ENCODE measurements around the gene TBC1D22A. TPM values are rescaled to one million over a fixed set of nuclear protein-coding genes. Genes with fewer than 3 reads are reported as not detected.

TBC1D22A gene
- total and polyA plus RNA-seq, 7 experiments from 2014 or later: 18.6 to 50.1 (median 39.3) TPM

- Histone ChIP-seq H3K9me3 (ENCODE audit: control insufficient read depth in 2 of 3, low read length in 3 of 3) (no peaks in the 10 kb centered on the region), H3K4me1 (ENCODE audit: control insufficient read depth in 2 of 2, insufficient read depth in 2 of 2, low read length in 2 of 2) (no peaks in the 10 kb centered on the region), H3K27ac (ENCODE audit: low read depth, low read length) (no peak overlapping the region), H3K36me3 (ENCODE audit: control insufficient read depth in 2 of 3, insufficient read depth in 3 of 3, low read length in 3 of 3) (peaks cover 0 to 39% (median 0%) of the 10 kb centered on the region in 3 experiments), H3K4me3 (ENCODE audit: low read length) (no peak overlapping the region), H3K27me3 (ENCODE audit: control insufficient read depth in 2 of 2, insufficient read depth in 2 of 2, low read length in 2 of 2) (no peaks in the 10 kb centered on the region)
- Mint-ChIP-seq H3K27ac (peak overlapping the region in 3 of 9 donors; percentile 2 to 39 (median 19)), H3K9me3 (peaks cover 0 to 2% (median 0%) of the 10 kb centered on the region in 11 donors), H3K4me1 (peaks cover 0 to 10% (median 0%) of the 10 kb centered on the region in 7 donors), H3K4me3 (no peak overlapping the region), H3K27me3 (no peaks in the 10 kb centered on the region), H3K36me3 (peaks cover 0 to 35% (median 20%) of the 10 kb centered on the region in 5 donors)
- ChIA-PET CTCF (no interaction called here), POLR2A (no interaction called here)
- intact Hi-C loops (cut with micrococcal nuclease): no loop called here
- ATAC-seq (no peak), DNase-seq (no peak)
Measured at GRCh38 chr22:47110817-47111443, 348.5 kb downstream of the TBC1D22A start.

- no peak for DNase-seq
- intact Hi-C loops (cut with micrococcal nuclease): no loop called here
- H3K27me3 ChIP-seq (ENCODE audit: control insufficient read depth in 2 of 2, insufficient read depth in 2 of 2, low read length in 2 of 2): no peaks in the 10 kb centered on the region
- H3K4me3 Mint-ChIP-seq: no peak overlapping the region
- peaks cover 0 to 10% (median 0%) of the 10 kb centered on the region in 7 donors for H3K4me1 Mint-ChIP-seq
- no peak overlapping the region for H3K4me3 ChIP-seq (ENCODE audit: low read length)
- peaks cover 2 to 35% (median 19%) of the 10 kb centered on the region in 5 donors for H3K36me3 Mint-ChIP-seq
- CTCF ChIA-PET: no interaction called here
- H3K27ac Mint-ChIP-seq: peak overlapping the region in 2 of 9 donors; percentile 2 to 39
- POLR2A ChIA-PET: no interaction called here
- no peaks in the 10 kb centered on the region for H3K27me3 Mint-ChIP-seq
- no peak for ATAC-seq
- H3K9me3 ChIP-seq (ENCODE audit: control insufficient read depth in 2 of 3, low read length in 3 of 3): no peaks in the 10 kb centered on the region
- H3K4me1 ChIP-seq (ENCODE audit: control insufficient read depth in 2 of 2, insufficient read depth in 2 of 2, low read length in 2 of 2): no peaks in the 10 kb centered on the region
- H3K36me3 ChIP-seq (ENCODE audit: control insufficient read depth in 2 of 3, insufficient read depth in 3 of 3, low read length in 3 of 3): peaks cover 0 to 48% (median 0%) of the 10 kb centered on the region in 3 experiments
- H3K27ac ChIP-seq (ENCODE audit: low read depth, low read length): no peak overlapping the region
- peaks cover 0 to 2% (median 0%) of the 10 kb centered on the region in 11 donors for H3K9me3 Mint-ChIP-seq
Measured at GRCh38 chr22:47111626-47112581, 349.5 kb downstream of the TBC1D22A start.

GRCh38 chr22:47112582-47112965 lies 350.1 kb downstream of the TBC1D22A start:
- H3K36me3 ChIP-seq (ENCODE audit: control insufficient read depth in 2 of 3, insufficient read depth in 3 of 3, low read length in 3 of 3): peaks cover 0 to 49% (median 0%) of the 10 kb centered on the region in 3 experiments
- ChIA-PET CTCF (no interaction called here), POLR2A (no interaction called here)
- no peak overlapping the region for H3K27ac ChIP-seq (ENCODE audit: low read depth, low read length)
- H3K4me3 ChIP-seq (ENCODE audit: low read length): no peak overlapping the region
- H3K27me3 ChIP-seq (ENCODE audit: control insufficient read depth in 2 of 2, insufficient read depth in 2 of 2, low read length in 2 of 2): no peaks in the 10 kb centered on the region
- Mint-ChIP-seq H3K4me3 (no peak overlapping the region), H3K27me3 (no peaks in the 10 kb centered on the region), H3K4me1 (peaks cover 0 to 10% (median 0%) of the 10 kb centered on the region in 7 donors), H3K27ac (no peak overlapping the region), H3K9me3 (peaks cover 0 to 2% (median 0%) of the 10 kb centered on the region in 11 donors), H3K36me3 (peaks cover 4 to 30% (median 15%) of the 10 kb centered on the region in 5 donors)
- DNase-seq: no peak
- intact Hi-C loops (cut with micrococcal nuclease): no loop called here
- ATAC-seq: no peak
- H3K4me1 ChIP-seq (ENCODE audit: control insufficient read depth in 2 of 2, insufficient read depth in 2 of 2, low read length in 2 of 2): no peaks in the 10 kb centered on the region
- no peaks in the 10 kb centered on the region for H3K9me3 ChIP-seq (ENCODE audit: control insufficient read depth in 2 of 3, low read length in 3 of 3)

GRCh38 chr22:47112994-47113852 lies 350.8 kb downstream of the TBC1D22A start:
- H3K9me3 Mint-ChIP-seq: peaks cover 0 to 2% (median 0%) of the 10 kb centered on the region in 11 donors
- Histone ChIP-seq H3K27me3 (ENCODE audit: control insufficient read depth in 2 of 2, insufficient read depth in 2 of 2, low read length in 2 of 2) (no peaks in the 10 kb centered on the region), H3K4me1 (ENCODE audit: control insufficient read depth in 2 of 2, insufficient read depth in 2 of 2, low read length in 2 of 2) (no peaks in the 10 kb centered on the region), H3K36me3 (ENCODE audit: control insufficient read depth in 2 of 3, insufficient read depth in 3 of 3, low read length in 3 of 3) (peaks cover 0 to 49% (median 0%) of the 10 kb centered on the region in 3 experiments), H3K27ac (ENCODE audit: low read depth, low read length) (no peak overlapping the region), H3K4me3 (ENCODE audit: low read length) (no peak overlapping the region), H3K9me3 (ENCODE audit: control insufficient read depth in 2 of 3, low read length in 3 of 3) (no peaks in the 10 kb centered on the region)
- peak overlapping the region in 2 of 9 donors; percentile 12 to 42 for H3K27ac Mint-ChIP-seq
- POLR2A ChIA-PET: no interaction called here
- intact Hi-C loops (cut with micrococcal nuclease): no loop called here
- H3K4me1 Mint-ChIP-seq: peaks cover 0 to 10% (median 0%) of the 10 kb centered on the region in 7 donors
- no peak overlapping the region for H3K4me3 Mint-ChIP-seq
- H3K36me3 Mint-ChIP-seq: peaks cover 4 to 28% (median 15%) of the 10 kb centered on the region in 5 donors
- ATAC-seq (no peak), DNase-seq (no peak)
- H3K27me3 Mint-ChIP-seq: no peaks in the 10 kb centered on the region
- CTCF ChIA-PET: no interaction called here

DNA sequence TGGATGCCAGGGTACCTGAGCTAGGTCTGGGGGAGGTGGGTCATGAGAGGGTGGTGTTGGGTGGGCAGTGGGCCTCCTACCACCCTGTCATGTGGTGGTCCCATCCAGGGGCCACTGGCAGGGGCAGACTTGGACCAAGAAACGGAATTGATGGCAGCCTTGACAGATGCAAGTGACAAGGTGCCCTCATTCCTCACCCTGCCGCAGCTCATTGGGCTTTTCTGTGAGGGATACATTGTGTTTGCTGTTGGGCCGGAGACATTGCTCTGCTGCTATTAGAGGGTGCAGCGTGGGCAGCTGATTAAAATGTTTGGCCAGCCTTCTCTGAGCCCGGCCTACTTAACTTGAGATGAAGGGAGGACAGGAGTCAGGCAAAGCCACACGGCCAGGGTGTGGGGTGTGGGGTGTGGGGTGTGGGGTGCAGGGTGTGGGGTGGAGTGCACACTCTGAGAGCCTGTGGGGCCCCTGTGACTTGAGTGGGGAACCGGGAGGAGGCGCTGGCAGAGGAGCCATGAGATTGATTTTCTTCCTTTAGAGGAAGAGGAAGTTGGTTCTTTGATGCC lies 351.5 kb downstream of the TBC1D22A start:
- H3K36me3 Mint-ChIP-seq: peaks cover 4 to 25% (median 15%) of the 10 kb centered on the region in 5 donors
- Histone ChIP-seq H3K36me3 (ENCODE audit: control insufficient read depth in 2 of 3, insufficient read depth in 3 of 3, low read length in 3 of 3) (peaks cover 0 to 49% (median 0%) of the 10 kb centered on the region in 3 experiments), H3K9me3 (ENCODE audit: control insufficient read depth in 2 of 3, low read length in 3 of 3) (no peaks in the 10 kb centered on the region), H3K27me3 (ENCODE audit: control insufficient read depth in 2 of 2, insufficient read depth in 2 of 2, low read length in 2 of 2) (no peaks in the 10 kb centered on the region), H3K4me1 (ENCODE audit: control insufficient read depth in 2 of 2, insufficient read depth in 2 of 2, low read length in 2 of 2) (no peaks in the 10 kb centered on the region), H3K27ac (ENCODE audit: low read depth, low read length) (no peak overlapping the region), H3K4me3 (ENCODE audit: low read length) (no peak overlapping the region)
- no peak for DNase-seq
- H3K4me3 Mint-ChIP-seq: no peak overlapping the region
- peak overlapping the region in 1 of 9 donors; percentile 42 for H3K27ac Mint-ChIP-seq
- intact Hi-C loops (cut with micrococcal nuclease): no loop called here
- ChIA-PET POLR2A (no interaction called here), CTCF (no interaction called here)
- H3K9me3 Mint-ChIP-seq: peaks cover 0 to 2% (median 0%) of the 10 kb centered on the region in 11 donors
- peaks cover 0 to 10% (median 0%) of the 10 kb centered on the region in 7 donors for H3K4me1 Mint-ChIP-seq
- H3K27me3 Mint-ChIP-seq: no peaks in the 10 kb centered on the region
- no peak for ATAC-seq

Measured in naive thymus-derived CD4-positive, alpha-beta T cell (primary cell).